Hematopoietic multipotent progenitor cell (in vitro differentiated cells): ENCODE results near the gene TMIE. TPM values are rescaled to one million over a fixed set of nuclear protein-coding genes. Genes with fewer than 3 reads are reported as not detected.

Experiments
- DNase-seq, 3 donors: peaks; one replicate each; pipeline ENCODE4 v3.0.0-alpha.2; 2011 to 2015; ENCODE audit warnings: low read depth in 2 of 3, low spot score in 2 of 3
- small RNA-seq: library from RNA; depleted of rRNA; stranded (forward); fragments of <200 nt; gene quantifications from one replicate; pipeline ENCODE3, GENCODE V24; 2012
- total RNA-seq: library from RNA; depleted of rRNA; stranded (reverse); fragments of >200 nt; gene quantifications from one replicate; pipeline ENCODE4 v1.2.3, GENCODE V29; 2012

TMIE gene
- total RNA-seq, 1 donor: under 0.01 TPM

DNA sequence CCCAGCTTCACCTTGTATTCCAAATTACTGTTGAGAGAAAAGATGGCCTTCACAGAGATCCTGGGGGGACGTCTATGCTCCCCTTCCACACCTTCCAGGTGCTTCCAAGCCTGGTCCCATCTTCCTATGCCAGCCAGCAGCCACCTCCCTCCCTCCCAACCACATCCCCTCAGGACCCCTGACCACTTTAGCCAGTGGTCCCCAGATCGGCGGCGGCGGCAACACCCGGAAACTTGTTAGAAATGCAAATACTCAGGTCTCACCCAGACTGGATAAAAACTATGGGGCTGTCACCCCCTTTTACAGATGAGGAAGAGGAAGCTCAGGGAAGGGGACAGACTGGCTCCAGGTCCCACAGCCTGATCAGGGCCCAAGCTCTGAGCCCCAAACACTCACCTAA, 54.5 kb downstream of the TMIE start:
- no peak for DNase-seq

- DNase-seq: no peak
Measured at GRCh38 chr3:46756642-46757041, 55.5 kb downstream of the TMIE start.

GRCh38 chr3:46759239-46760167, 58.3 kb downstream of the TMIE start:
- DNase-seq: no peak

Small RNA genes within 50 kb of the gene (small RNA-seq; reads per million reads assigned to genes)
- not detected for gene PRSS45

Other genes starting within 250 kb of the TMIE start
- 3.2 TPM for gene LTF, start 236.5 kb upstream of the TMIE start, total RNA-seq
- not detected for gene RTP3, start 203.4 kb upstream of the TMIE start, total RNA-seq
- under 0.01 TPM for gene LRRC2, start 135.1 kb upstream of the TMIE start, total RNA-seq
- not detected for gene FAM240A, start 88.9 kb upstream of the TMIE start, total RNA-seq
- gene ALS2CL, start 7.7 kb upstream of the TMIE start, total RNA-seq: 2.4 TPM
- gene PRSS50, start 16.5 kb downstream of the TMIE start, total RNA-seq: under 0.01 TPM
- not detected for gene MYL3, start 162.1 kb downstream of the TMIE start, total RNA-seq
- under 0.01 TPM for gene PTH1R, start 176.3 kb downstream of the TMIE start, total RNA-seq